HepG2 (cell line): Measurements from ENCODE around the gene KCNT2. TPM values are rescaled to one million over a fixed set of nuclear protein-coding genes. Genes with fewer than 3 reads are reported as not detected.

ENCODE experiments used
- ATAC-seq: fragments of 200-7000 bp; cut with Tn5 transposase; 3 replicates; pipeline ENCODE4 v1.9.1; 2020; ENCODE audit warnings: mild to moderate bottlenecking, moderate library complexity
- BruUV-seq: library from RNA; stranded (reverse); fragments of 400-500 nt; replicated peaks from 2 replicates; lab custom pipeline; 2021; lab: Mats Ljungman, UMichigan
- CTCF ChIA-PET: fragments of 300-600 bp; formaldehyde crosslinking; extraction: SDS; loops from one replicate; lab custom pipeline; 2021; ENCODE audit warnings: low total read pairs, inconsistent platforms, low intra/inter-chr PET ratio; lab: Yijun Ruan, JAX
- POLR2A ChIA-PET: fragments of 350-600 bp; sonication (Branson Sonifier 250); formaldehyde crosslinking; loops from one replicate; lab custom pipeline; 2020; ENCODE audit warnings: antibody characterized with exemption, inconsistent platforms; lab: Yijun Ruan, JAX
- DNase-seq: peaks from one replicate; pipeline ENCODE4 v3.0.0-alpha.2; 2015; ENCODE audit warnings: low spot score
- FAIRE-seq: peaks from 3 replicates; lab custom pipeline; 2011; peaks lifted over from hg19 to GRCh38; lab: Jason Lieb, UNC
- H2AFZ ChIP-seq: one replicate; pipeline ENCODE4 v1.6.1; 2011; ENCODE audit warnings: low read length, inconsistent platforms
- H3K27ac ChIP-seq: fragments of 300-600 bp; 3 replicates; pipeline ENCODE4 v1.8.0; 2011; ENCODE audit warnings: mixed run types, mild to moderate bottlenecking, mixed read lengths, low read length, inconsistent platforms; ENCODE audit not compliant: insufficient read depth; ENCODE audit errors: extremely low read length
- H3K27me3 ChIP-seq, 2 experiments: fragments of 200-600 bp in 1 of 2; 2 replicates in 1 of 2; 3 replicates in 1 of 2; pipeline versions ENCODE4 v1.6.0 to v1.8.0; 2011; ENCODE audit warnings: low read length in 2 of 2, mild to moderate bottlenecking in 2 of 2, moderate library complexity in 2 of 2, inconsistent platforms in 1 of 2; ENCODE audit not compliant: insufficient read depth in 2 of 2, control insufficient read depth in 1 of 2
- H3K36me3 ChIP-seq, 2 experiments: fragments of 200-600 bp in 1 of 2; replicated peaks in 1 of 2; 2 replicates in 1 of 2; 3 replicates in 1 of 2; pipeline versions ENCODE4 v1.5.1 to v1.8.0; 2011; ENCODE audit warnings: low read length in 2 of 2, inconsistent platforms in 1 of 2; ENCODE audit not compliant: insufficient read depth in 2 of 2, control insufficient read depth in 1 of 2
- H3K4me1 ChIP-seq: 2 replicates; pipeline ENCODE4 v1.5.1; 2012; ENCODE audit warnings: low read length, inconsistent platforms; ENCODE audit not compliant: insufficient read depth
- H3K4me2 ChIP-seq: 2 replicates; pipeline ENCODE4 v1.6.0; 2011; ENCODE audit warnings: low read depth, low read length, inconsistent platforms
- H3K4me3 ChIP-seq, 3 experiments: fragments of 200-600 bp in 1 of 3; sonication (generic), shearing (Covaris generic) in 1 of 3; replicated peaks in 1 of 3; 2 replicates each; pipeline ENCODE4 v1.5.1; 2011 to 2016; ENCODE audit warnings: low read length in 3 of 3, inconsistent platforms in 2 of 3, low read depth in 2 of 3, mild to moderate bottlenecking in 2 of 3, control low read depth in 1 of 3, mixed read lengths in 1 of 3; ENCODE audit not compliant: insufficient read depth in 1 of 3
- H3K79me2 ChIP-seq: one replicate; pipeline ENCODE4 v1.6.1; 2011; ENCODE audit warnings: low read length, inconsistent platforms; ENCODE audit not compliant: insufficient read depth
- H3K9ac ChIP-seq: 2 replicates; pipeline ENCODE4 v1.6.0; 2011; ENCODE audit warnings: mild to moderate bottlenecking, low read depth, low read length, inconsistent platforms; ENCODE audit not compliant: insufficient read depth
- H3K9me3 ChIP-seq: 2 replicates; pipeline ENCODE4 v1.5.1; 2012; ENCODE audit warnings: mild to moderate bottlenecking, low read length
- H4K20me1 ChIP-seq: 2 replicates; pipeline ENCODE4 v1.6.0; 2011; ENCODE audit warnings: inconsistent platforms, mild to moderate bottlenecking, low read length, moderate library complexity; ENCODE audit not compliant: insufficient read depth
- UBTF ChIP-seq: sonication (generic); formaldehyde crosslinking; IDR thresholded peaks from 2 replicates; pipeline ENCODE4 v1.4.0; 2020; ENCODE audit warnings: mild to moderate bottlenecking, missing genetic modification reagents
- ZFX ChIP-seq: sonication (generic); formaldehyde crosslinking; IDR thresholded peaks from 2 replicates; pipeline ENCODE4 v1.4.0; 2020; ENCODE audit warnings: mild to moderate bottlenecking, low read depth, missing genetic modification reagents, moderate library complexity
- ZGPAT ChIP-seq: IDR thresholded peaks from 2 replicates; pipeline ENCODE4 v1.6.1; 2016; ENCODE audit warnings: mild to moderate bottlenecking
- ZNF350 ChIP-seq: sonication (generic); formaldehyde crosslinking; IDR thresholded peaks from 2 replicates; pipeline ENCODE4 v1.4.0; 2020; ENCODE audit warnings: mild to moderate bottlenecking, low read depth, missing genetic modification reagents, borderline replicate concordance
- ZNF616 ChIP-seq: sonication (generic); formaldehyde crosslinking; IDR thresholded peaks from 2 replicates; pipeline ENCODE4 v1.5.0; 2020; ENCODE audit warnings: low read depth, mild to moderate bottlenecking, missing genetic modification reagents
- WGBS: methylation state at CpG from one replicate; pipeline ENCODE4 v1.1.6; 2017; ENCODE audit warnings: low lambda C conversion rate; 5-methylcytosine and 5-hydroxymethylcytosine counted together
- in situ Hi-C: cut with HindIII; loops from 2 replicates; pipeline ENCODE4 v1.10.0; 2017; ENCODE audit warnings: low pct_unique_long_range_greater_than_20kb; ENCODE audit not compliant: extremely low pct_ligation_motif_present
- intact Hi-C: fragments of 100-400 bp; cut with micrococcal nuclease; formaldehyde crosslinking; loops from one replicate; pipeline ENCODE4 v1.10.0; 2022; ENCODE audit not compliant: unreplicated experiment
- polyA plus RNA-seq, 8 experiments: library from polyadenylated mRNA; depleted of rRNA in 3 of 8; stranded (reverse) in 7 of 8; unstranded in 1 of 8; fragments of >200 nt; fragmentation: Illumina TruSeq in 4 of 8; extraction: Trizol in 4 of 8; gene quantifications; 2 replicates each; pipeline versions ENCODE4 v1.2.1 to v1.2.3, GENCODE V29; 2011 to 2016; ENCODE audit warnings: low read depth in 4 of 8, missing spikeins in 1 of 8, mixed read lengths in 1 of 8; ENCODE audit not compliant: insufficient read depth in 1 of 8
- total RNA-seq, 5 experiments: library from RNA; depleted of rRNA; stranded (reverse); fragments of >200 nt; fragmentation: Illumina TruSeq; extraction: Trizol; gene quantifications; 2 replicates each; pipeline ENCODE4 v1.2.3, GENCODE V29; 2016; ENCODE audit warnings: low read depth in 1 of 5

Gene KCNT2
- total and polyA plus RNA-seq, 2 of the 13 experiments (the other 11 are each of a cell fraction or from before 2014, with no cell fraction given): not detected

DNA sequence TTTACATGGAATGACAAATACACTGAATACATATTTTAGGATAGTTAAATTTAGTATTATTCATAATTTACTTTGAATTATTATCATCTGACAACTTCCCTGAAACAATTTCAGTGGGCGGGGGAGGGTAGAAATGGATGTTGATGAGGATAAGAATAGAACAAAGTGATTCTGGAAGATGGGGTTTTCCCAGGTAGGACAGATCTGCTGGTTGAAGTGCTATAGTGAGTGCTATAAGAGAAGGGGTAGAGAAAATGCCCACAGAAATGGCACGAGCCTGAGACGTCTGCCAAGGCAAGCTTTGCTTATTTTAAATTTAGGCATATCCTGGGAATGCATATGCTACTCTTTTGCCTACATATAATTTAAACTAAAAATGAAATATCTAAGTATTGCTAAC, 46.8 kb upstream of the KCNT2 start:
- no peaks in the 10 kb centered on the region for H3K79me2 ChIP-seq
- BruUV-seq: no TSS peak
- no peaks in the 10 kb centered on the region for H4K20me1 ChIP-seq
- intact Hi-C loops (no loop called here), in situ Hi-C loops (loop anchor here (10.0 kb wide), 1 partner anchor 310 kb away; no protein-coding TSS in a partner anchor)
- ChIA-PET POLR2A (no interaction called here), CTCF (no interaction called here)
- H3K4me2 ChIP-seq: no peak overlapping the region
- no peak overlapping the region for H2AFZ ChIP-seq
- no peaks in the 10 kb centered on the region for H3K27me3 ChIP-seq
- TF ChIP-seq UBTF (CRISPR knock-in tag) (no peak), ZNF350 (no peak), ZFX (CRISPR knock-in tag) (no peak), ZNF616 (CRISPR knock-in tag) (no peak), ZGPAT (CRISPR knock-in tag) (no peak)
- FAIRE-seq (no peak), DNase-seq (no peak), ATAC-seq (no peak)
- no peaks in the 10 kb centered on the region for H3K36me3 ChIP-seq
- 29% methylated on average over 3 of the region's 3 CpGs for WGBS
- no peaks in the 10 kb centered on the region for H3K9me3 ChIP-seq
- no peaks in the 10 kb centered on the region for H3K4me1 ChIP-seq
- H3K4me3 ChIP-seq: no peak overlapping the region
- H3K9ac ChIP-seq: no peak overlapping the region
- no peak overlapping the region for H3K27ac ChIP-seq
